BJ (cell line): ENCODE measurements around the gene TRAPPC2. TPM values are rescaled to one million over a fixed set of nuclear protein-coding genes. Genes with fewer than 3 reads are reported as not detected.
A peak's percentile ranks its signal among the peaks of the same experiment; 100 is the strongest.
"Not testable (repeated sequence)": the region's sequence is repeated elsewhere in the genome, so short reads cannot be mapped to it uniquely, and the experiment has no call there.

Experiments used
- CTCF ChIA-PET: fragments of 350-600 bp; formaldehyde crosslinking; extraction: SDS; loops from one replicate; lab custom pipeline; 2021; ENCODE audit warnings: antibody characterized with exemption, inconsistent platforms; lab: Yijun Ruan, JAX
- POLR2A ChIA-PET: fragments of 300-600 bp; sonication (Branson Sonifier 250); formaldehyde crosslinking; extraction: SDS; loops from one replicate; lab custom pipeline; 2021; ENCODE audit warnings: antibody characterized with exemption; lab: Charles Lee
- DNase-seq: peaks from one replicate; pipeline ENCODE4 v3.0.0-alpha.2; 2011; ENCODE audit warnings: low read depth
- H3K27me3 ChIP-seq: 2 replicates; pipeline ENCODE4 v1.6.0; 2011; ENCODE audit warnings: low read length; ENCODE audit not compliant: control insufficient read depth, insufficient read depth
- H3K36me3 ChIP-seq: 2 replicates; pipeline ENCODE4 v1.5.1; 2011; ENCODE audit warnings: low read length; ENCODE audit not compliant: control insufficient read depth, insufficient read depth
- H3K4me3 ChIP-seq: 2 replicates; pipeline ENCODE4 v1.5.1; 2011; ENCODE audit warnings: low read depth, mild to moderate bottlenecking, control low read depth, low read length
- CTCF ChIP-seq: IDR thresholded peaks from 2 replicates; pipeline ENCODE4 v1.5.1; 2011; ENCODE audit warnings: low read depth, mild to moderate bottlenecking, control low read depth, inconsistent platforms, low read length, moderate library complexity; ENCODE audit not compliant: insufficient read depth
- polyA plus RNA-seq: library from polyadenylated mRNA; depleted of rRNA; stranded (reverse); fragments of >200 nt; gene quantifications from 2 replicates; pipeline ENCODE4 v1.2.3, GENCODE V29; 2011

Gene TRAPPC2
- polyA plus RNA-seq, 1 experiment, result 5.5 TPM

- Histone ChIP-seq H3K36me3 (no peaks in the 10 kb centered on the region; the same call in 1 of the 2 replicates), H3K4me3 (peak overlapping the region; percentile 66), H3K27me3 (no peaks in the 10 kb centered on the region)
- CTCF ChIA-PET, result no interaction called here
- no peak for TF ChIP-seq CTCF
- no peak for DNase-seq
- POLR2A ChIA-PET, result interaction anchor here (0.7 kb wide), 1 partner anchor 82 kb away, joined by 8 read pairs; no protein-coding TSS in a partner anchor
Observed at GRCh38 chrX:13733506-13733905, 914 bp downstream of the TRAPPC2 start.

GRCh38 chrX:13732246-13733067 lies 2.0 kb downstream of the TRAPPC2 start:
- no peak for TF ChIP-seq CTCF
- H3K36me3 ChIP-seq, result no peaks in the 10 kb centered on the region; the same call in 1 of the 2 replicates
- ChIA-PET CTCF (no interaction called here), POLR2A (no interaction called here)
- H3K27me3 ChIP-seq, result no peaks in the 10 kb centered on the region
- H3K4me3 ChIP-seq, result no peak overlapping the region
- no peak for DNase-seq

GRCh38 chrX:13730523-13730922 lies 3.9 kb downstream of the TRAPPC2 start:
- H3K4me3 ChIP-seq, H3K27me3 ChIP-seq, CTCF ChIA-PET, POLR2A ChIA-PET, DNase-seq, H3K36me3 ChIP-seq: not testable (repeated sequence)

- POLR2A ChIA-PET, H3K4me3 ChIP-seq, H3K27me3 ChIP-seq, H3K36me3 ChIP-seq, CTCF ChIA-PET, DNase-seq: not testable (repeated sequence)
Observed at GRCh38 chrX:13726583-13726982, 7.8 kb downstream of the TRAPPC2 start.

GRCh38 chrX:13724878-13725277 lies 9.5 kb downstream of the TRAPPC2 start:
- H3K36me3 ChIP-seq, DNase-seq, H3K27me3 ChIP-seq, POLR2A ChIA-PET, H3K4me3 ChIP-seq: not testable (repeated sequence)
- CTCF ChIA-PET, result interaction anchor here (0.7 kb wide), 1 partner anchor 1953 kb away, joined by 3 read pairs; no protein-coding TSS in a partner anchor

- Histone ChIP-seq H3K27me3 (no peaks in the 10 kb centered on the region), H3K36me3 (no peaks in the 10 kb centered on the region; the same call in 1 of the 2 replicates), H3K4me3 (no peak overlapping the region)
- no peak for TF ChIP-seq CTCF
- peak; percentile 7 for DNase-seq
- CTCF ChIA-PET, result no interaction called here
- POLR2A ChIA-PET, result interaction anchor here (0.6 kb wide), 1 partner anchor 14 kb away, joined by 4 read pairs; no protein-coding TSS in a partner anchor
Observed at GRCh38 chrX:13721819-13722519, 12.5 kb downstream of the TRAPPC2 start.
